HepG2 (cell line): ENCODE measurements around the gene SIGLEC1. TPM values are rescaled to one million over a fixed set of nuclear protein-coding genes. Genes with fewer than 3 reads are reported as not detected.

Source experiments
- BORCS8-MEF2B ChIP-seq: sonication (generic); formaldehyde crosslinking; IDR thresholded peaks from 2 replicates; pipeline ENCODE4 v1.8.0; 2022; ENCODE audit warnings: mild to moderate bottlenecking, missing genetic modification reagents
- FOSL2 ChIP-seq: sonication (generic); formaldehyde crosslinking; IDR thresholded peaks from 2 replicates; pipeline ENCODE4 v1.4.0; 2020; ENCODE audit warnings: missing genetic modification reagents
- GABPB1 ChIP-seq: IDR thresholded peaks from 2 replicates; pipeline ENCODE4 v1.6.1; 2016; ENCODE audit warnings: mild to moderate bottlenecking, missing genetic modification reagents, moderate library complexity, missing compliant biosample characterization
- GATAD2A ChIP-seq: IDR thresholded peaks from 2 replicates; pipeline ENCODE4 v1.6.1; 2016
- HOXA5 ChIP-seq: sonication (generic); formaldehyde crosslinking; IDR thresholded peaks from 2 replicates; pipeline ENCODE4 v1.4.0; 2020; ENCODE audit warnings: missing genetic modification reagents
- MAFF ChIP-seq: IDR thresholded peaks from 2 replicates; pipeline ENCODE4 v1.6.1; 2011; ENCODE audit warnings: low read depth, low read length, improper control_type of control experiment
- MZF1 ChIP-seq: sonication (generic); formaldehyde crosslinking; IDR thresholded peaks from 2 replicates; pipeline ENCODE4 v1.8.1; 2023; ENCODE audit warnings: mild to moderate bottlenecking, missing genetic modification reagents, borderline replicate concordance
- NPAS2 ChIP-seq: sonication (generic); formaldehyde crosslinking; IDR thresholded peaks from 2 replicates; pipeline ENCODE4 v1.8.0; 2022; ENCODE audit warnings: mild to moderate bottlenecking, missing genetic modification reagents, borderline replicate concordance
- RFX1 ChIP-seq: fragments of 450-650 bp; IDR thresholded peaks from 2 replicates; pipeline ENCODE4 v1.6.1; 2017
- SP140L ChIP-seq: sonication (generic); formaldehyde crosslinking; IDR thresholded peaks from 2 replicates; pipeline ENCODE4 v1.4.0; 2020; ENCODE audit warnings: missing genetic modification reagents, borderline replicate concordance
- SP5 ChIP-seq: IDR thresholded peaks from 2 replicates; pipeline ENCODE4 v1.6.1; 2016; ENCODE audit warnings: low read depth, borderline replicate concordance
- XRCC5 ChIP-seq: fragments of 200-400 bp; formaldehyde crosslinking; optimal IDR thresholded peaks from 2 replicates; pipeline ENCODE3; 2017; ENCODE audit warnings: mild to moderate bottlenecking, low read length
- ZBTB7A ChIP-seq: sonication (generic); formaldehyde crosslinking; IDR thresholded peaks from 2 replicates; pipeline ENCODE4 v1.8.0; 2022; ENCODE audit warnings: mild to moderate bottlenecking, missing genetic modification reagents
- ZKSCAN8 ChIP-seq: IDR thresholded peaks from 2 replicates; pipeline ENCODE4 v1.6.1; 2016; ENCODE audit warnings: borderline replicate concordance, missing genetic modification reagents, missing compliant biosample characterization
- ZNF224 ChIP-seq: sonication (generic); formaldehyde crosslinking; IDR thresholded peaks from 2 replicates; pipeline ENCODE4 v1.5.0; 2020; ENCODE audit warnings: mild to moderate bottlenecking, missing genetic modification reagents
- ZNF230 ChIP-seq: sonication (generic); formaldehyde crosslinking; IDR thresholded peaks from 2 replicates; pipeline ENCODE4 v1.4.0; 2020; ENCODE audit warnings: mild to moderate bottlenecking, missing genetic modification reagents
- ZNF235 ChIP-seq: sonication (generic); formaldehyde crosslinking; IDR thresholded peaks from 2 replicates; pipeline ENCODE4 v1.8.1; 2023; ENCODE audit warnings: mild to moderate bottlenecking, missing genetic modification reagents, borderline replicate concordance
- ZNF333 ChIP-seq: sonication (generic); formaldehyde crosslinking; IDR thresholded peaks from 2 replicates; pipeline ENCODE4 v1.4.0; 2020; ENCODE audit warnings: mild to moderate bottlenecking, missing genetic modification reagents, borderline replicate concordance
- ZNF430 ChIP-seq: sonication (generic); formaldehyde crosslinking; IDR thresholded peaks from 2 replicates; pipeline ENCODE4 v1.9.0; 2021; ENCODE audit warnings: mild to moderate bottlenecking, missing genetic modification reagents
- ZNF615 ChIP-seq: sonication (generic); formaldehyde crosslinking; IDR thresholded peaks from 2 replicates; pipeline ENCODE4 v1.5.0; 2020; ENCODE audit warnings: mild to moderate bottlenecking, missing genetic modification reagents, borderline replicate concordance
- ZNF768 ChIP-seq: sonication (generic); formaldehyde crosslinking; IDR thresholded peaks from 2 replicates; pipeline ENCODE4 v1.4.0; 2020; ENCODE audit warnings: missing genetic modification reagents
- ZNF883 ChIP-seq: sonication (generic); formaldehyde crosslinking; IDR thresholded peaks from 2 replicates; pipeline ENCODE4 v1.5.1; 2020; ENCODE audit warnings: mild to moderate bottlenecking, missing genetic modification reagents; ENCODE audit errors: not compliant biosample characterization
- polyA plus RNA-seq, 8 experiments: library from polyadenylated mRNA; depleted of rRNA in 3 of 8; stranded (reverse) in 7 of 8; unstranded in 1 of 8; fragments of >200 nt; fragmentation: Illumina TruSeq in 4 of 8; extraction: Trizol in 4 of 8; gene quantifications; 2 replicates each; pipeline versions ENCODE4 v1.2.1 to v1.2.3, GENCODE V29; 2011 to 2016; ENCODE audit warnings: low read depth in 4 of 8, missing spikeins in 1 of 8, mixed read lengths in 1 of 8; ENCODE audit not compliant: insufficient read depth in 1 of 8
- total RNA-seq, 5 experiments: library from RNA; depleted of rRNA; stranded (reverse); fragments of >200 nt; fragmentation: Illumina TruSeq; extraction: Trizol; gene quantifications; 2 replicates each; pipeline ENCODE4 v1.2.3, GENCODE V29; 2016; ENCODE audit warnings: low read depth in 1 of 5
- TF ChIP-seq, protein P1 (sequence below): sonication (generic); formaldehyde crosslinking; IDR thresholded peaks from 2 replicates; pipeline ENCODE4 v1.5.1; 2020; ENCODE audit warnings: mild to moderate bottlenecking, missing genetic modification reagents
- TF ChIP-seq, protein P2 (sequence below): conservative IDR thresholded peaks from 2 replicates; pipeline ENCODE4 v1.6.1; 2018; ENCODE audit warnings: missing genetic modification reagents
- TF ChIP-seq, protein P3 (sequence below): sonication (generic); formaldehyde crosslinking; IDR thresholded peaks from 2 replicates; pipeline ENCODE4 v1.9.0; 2022; ENCODE audit warnings: low read depth, missing genetic modification reagents

Gene SIGLEC1
- total and polyA plus RNA-seq, 2 of the 13 experiments (the other 11 are each of a cell fraction or from before 2014, with no cell fraction given): 0.01 TPM; not detected in 1

DNA sequence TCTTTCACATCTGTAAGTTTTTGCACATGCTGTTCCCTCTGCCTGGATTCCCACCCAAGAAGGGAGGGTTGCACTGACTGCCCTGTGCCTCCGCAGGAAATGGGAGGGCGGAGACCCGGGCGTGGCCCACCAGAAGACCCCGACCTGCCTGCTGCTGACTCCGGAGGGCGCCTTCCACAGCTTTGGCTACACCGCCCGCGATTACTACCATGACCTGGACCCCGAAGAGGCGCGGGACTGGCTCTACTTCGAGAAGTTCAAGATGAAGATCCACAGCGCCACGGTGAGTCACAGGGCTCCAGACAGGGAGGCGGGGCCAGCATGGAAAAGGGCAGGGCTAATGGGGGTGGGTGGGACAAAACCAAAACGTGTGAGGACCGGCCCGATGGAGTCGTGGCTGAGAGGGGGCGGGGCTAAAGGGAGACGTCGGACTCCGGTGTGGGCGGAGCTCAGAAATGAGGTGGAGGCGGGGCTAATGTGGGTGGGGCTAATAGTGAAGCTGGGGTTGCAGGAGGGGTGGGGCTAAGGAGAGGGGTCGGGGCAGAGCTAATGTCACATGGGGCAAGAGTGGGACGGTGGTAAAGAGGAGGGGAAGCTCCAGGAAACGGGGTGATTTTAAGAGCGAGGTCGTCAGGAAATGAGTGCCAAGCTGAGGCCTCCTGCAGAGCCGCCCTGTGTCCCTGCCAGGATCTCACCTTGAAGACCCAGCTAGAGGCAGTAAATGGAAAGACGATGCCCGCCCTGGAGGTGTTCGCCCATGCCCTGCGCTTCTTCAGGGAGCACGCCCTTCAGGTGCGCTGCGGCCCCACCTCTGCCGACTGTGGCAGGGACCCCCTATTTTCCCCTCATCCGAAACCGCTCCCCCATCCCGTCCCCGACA lies 32.6 kb upstream of the SIGLEC1 start (continued):
- TF ChIP-seq SP140L (CRISPR knock-in tag) (no peak), GABPB1 (CRISPR knock-in tag) (peak; percentile 16; the same call in 1 of the 2 replicates), NPAS2 (CRISPR knock-in tag) (no peak), HOXA5 (CRISPR knock-in tag) (no peak), ZNF224 (no peak), ZBTB7A (no peak), ZKSCAN8 (CRISPR knock-in tag) (no peak), ZNF235 (CRISPR knock-in tag) (no peak), BORCS8-MEF2B (CRISPR knock-in tag) (no peak), MZF1 (no peak), MAFF (no peak), RFX1 (no peak), ZNF430 (CRISPR knock-in tag) (0 out of 2 replicates have a peak, but pooled peaks have one; percentile 30), GATAD2A (CRISPR knock-in tag) (0 out of 2 replicates have a peak, but pooled peaks have one; percentile 32), FOSL2 (peak; percentile 82), ZNF768 (no peak), SP5 (CRISPR knock-in tag) (peak; percentile 20; the same call in 1 of the 2 replicates), ZNF883 (CRISPR knock-in tag) (peak; percentile 23), ZNF615 (CRISPR knock-in tag) (no peak), ZNF230 (CRISPR knock-in tag) (no peak), ZNF333 (CRISPR knock-in tag) (no peak), XRCC5 (peak; percentile 33)
- TF ChIP-seq, protein P1, sequence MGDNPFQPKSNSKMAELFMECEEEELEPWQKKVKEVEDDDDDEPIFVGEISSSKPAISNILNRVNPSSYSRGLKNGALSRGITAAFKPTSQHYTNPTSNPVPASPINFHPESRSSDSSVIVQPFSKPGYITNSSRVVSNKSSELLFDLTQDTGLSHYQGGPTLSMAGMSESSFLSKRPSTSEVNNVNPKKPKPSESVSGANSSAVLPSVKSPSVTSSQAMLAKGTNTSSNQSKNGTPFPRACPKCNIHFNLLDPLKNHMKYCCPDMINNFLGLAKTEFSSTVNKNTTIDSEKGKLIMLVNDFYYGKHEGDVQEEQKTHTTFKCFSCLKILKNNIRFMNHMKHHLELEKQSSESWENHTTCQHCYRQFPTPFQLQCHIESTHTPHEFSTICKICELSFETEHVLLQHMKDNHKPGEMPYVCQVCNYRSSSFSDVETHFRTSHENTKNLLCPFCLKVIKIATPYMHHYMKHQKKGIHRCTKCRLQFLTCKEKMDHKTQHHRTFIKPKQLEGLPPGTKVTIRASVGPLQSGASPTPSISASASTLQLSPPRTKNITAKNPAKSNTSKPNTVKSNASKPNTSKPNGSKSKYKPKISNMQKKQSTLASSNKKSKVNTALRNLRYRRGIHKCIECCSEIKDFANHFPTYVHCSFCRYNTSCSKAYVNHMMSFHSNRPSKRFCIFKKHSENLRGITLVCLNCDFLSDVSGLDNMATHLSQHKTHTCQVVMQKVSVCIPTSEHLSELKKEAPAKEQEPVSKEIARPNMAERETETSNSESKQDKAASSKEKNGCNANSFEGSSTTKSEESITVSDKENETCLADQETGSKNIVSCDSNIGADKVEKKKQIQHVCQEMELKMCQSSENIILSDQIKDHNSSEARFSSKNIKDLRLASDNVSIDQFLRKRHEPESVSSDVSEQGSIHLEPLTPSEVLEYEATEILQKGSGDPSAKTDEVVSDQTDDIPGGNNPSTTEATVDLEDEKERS: peak; percentile 68; the same call in 1 of the 2 replicates
- TF ChIP-seq, protein P2, sequence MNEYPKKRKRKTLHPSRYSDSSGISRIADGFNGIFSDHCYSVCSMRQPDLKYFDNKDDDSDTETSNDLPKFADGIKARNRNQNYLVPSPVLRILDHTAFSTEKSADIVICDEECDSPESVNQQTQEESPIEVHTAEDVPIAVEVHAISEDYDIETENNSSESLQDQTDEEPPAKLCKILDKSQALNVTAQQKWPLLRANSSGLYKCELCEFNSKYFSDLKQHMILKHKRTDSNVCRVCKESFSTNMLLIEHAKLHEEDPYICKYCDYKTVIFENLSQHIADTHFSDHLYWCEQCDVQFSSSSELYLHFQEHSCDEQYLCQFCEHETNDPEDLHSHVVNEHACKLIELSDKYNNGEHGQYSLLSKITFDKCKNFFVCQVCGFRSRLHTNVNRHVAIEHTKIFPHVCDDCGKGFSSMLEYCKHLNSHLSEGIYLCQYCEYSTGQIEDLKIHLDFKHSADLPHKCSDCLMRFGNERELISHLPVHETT (CRISPR knock-in tag): no peak
- TF ChIP-seq, protein P3, sequence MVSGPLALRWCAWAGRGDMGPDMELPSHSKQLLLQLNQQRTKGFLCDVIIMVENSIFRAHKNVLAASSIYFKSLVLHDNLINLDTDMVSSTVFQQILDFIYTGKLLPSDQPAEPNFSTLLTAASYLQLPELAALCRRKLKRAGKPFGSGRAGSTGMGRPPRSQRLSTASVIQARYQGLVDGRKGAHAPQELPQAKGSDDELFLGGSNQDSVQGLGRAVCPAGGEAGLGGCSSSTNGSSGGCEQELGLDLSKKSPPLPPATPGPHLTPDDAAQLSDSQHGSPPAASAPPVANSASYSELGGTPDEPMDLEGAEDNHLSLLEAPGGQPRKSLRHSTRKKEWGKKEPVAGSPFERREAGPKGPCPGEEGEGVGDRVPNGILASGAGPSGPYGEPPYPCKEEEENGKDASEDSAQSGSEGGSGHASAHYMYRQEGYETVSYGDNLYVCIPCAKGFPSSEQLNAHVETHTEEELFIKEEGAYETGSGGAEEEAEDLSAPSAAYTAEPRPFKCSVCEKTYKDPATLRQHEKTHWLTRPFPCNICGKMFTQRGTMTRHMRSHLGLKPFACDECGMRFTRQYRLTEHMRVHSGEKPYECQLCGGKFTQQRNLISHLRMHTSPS (CRISPR knock-in tag): no peak
